ENCODE results near the gene TMEM131L. TPM values are rescaled to one million over a fixed set of nuclear protein-coding genes. Genes with fewer than 3 reads are reported as not detected.
"Not testable (repeated sequence)": the region's sequence is repeated elsewhere in the genome, so short reads cannot be mapped to it uniquely, and the experiment has no call there.

TMEM131L gene
- total RNA-seq, 1 experiment from 2014 or later: 4.5 TPM

- DNase-seq (ENCODE audit: low spot score): no peak
- in situ Hi-C loops (cut with HindIII; ENCODE audit: low sequenced_read_pairs): no loop called here
Observed at GRCh38 chr4:153469031-153469430, 2.9 kb downstream of the TMEM131L start.

- DNase-seq (ENCODE audit: low spot score); in situ Hi-C loops (cut with HindIII; ENCODE audit: low sequenced_read_pairs): not testable (repeated sequence)
Observed at GRCh38 chr4:153471071-153471697, 5.0 kb downstream of the TMEM131L start.

GRCh38 chr4:153471698-153472093, 5.5 kb downstream of the TMEM131L start:
- in situ Hi-C loops (cut with HindIII; ENCODE audit: low sequenced_read_pairs): no loop called here
- DNase-seq (ENCODE audit: low spot score): no peak

DNA sequence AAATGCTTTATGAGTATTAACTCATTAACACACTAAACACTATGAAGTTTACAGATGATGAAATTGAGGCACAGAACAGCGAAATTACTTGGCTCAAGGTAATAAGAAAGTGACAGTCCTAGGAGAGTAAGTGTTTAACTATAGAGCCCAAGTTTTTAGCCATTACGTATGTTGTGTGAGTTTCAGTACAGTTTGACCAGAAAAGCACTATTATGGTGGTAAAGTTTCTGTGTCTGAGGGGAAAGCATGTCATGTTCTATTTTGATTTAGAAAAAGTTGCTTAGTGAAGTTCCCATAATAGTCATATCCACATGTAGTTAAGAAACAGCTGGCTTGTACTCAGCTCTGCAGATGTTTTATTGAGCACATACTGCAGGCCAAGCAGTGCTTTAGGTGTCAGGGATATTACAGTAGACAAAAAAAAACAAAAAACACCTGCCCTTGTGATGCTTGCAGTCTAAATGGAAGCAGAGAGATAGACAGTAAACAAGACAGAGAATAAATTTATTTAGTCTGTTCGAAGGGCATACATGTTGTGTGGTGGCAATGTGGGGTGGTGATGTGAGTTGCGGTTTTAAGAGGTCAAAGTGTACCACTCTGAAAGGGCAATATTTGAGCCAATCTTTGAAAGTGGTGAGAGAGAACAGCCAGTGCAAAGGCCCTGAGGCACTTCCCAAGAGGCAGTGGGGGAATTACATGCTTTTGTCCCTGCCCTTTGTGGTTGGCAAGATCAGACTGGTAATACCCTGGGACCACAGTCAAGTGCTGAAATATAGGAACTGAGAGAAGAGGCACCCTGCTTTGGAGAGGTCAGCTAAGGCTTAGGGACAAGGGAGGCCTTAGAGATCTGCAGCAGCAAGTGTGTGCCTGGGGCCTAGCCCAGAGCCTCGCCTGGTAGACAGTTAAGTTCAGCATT, 6.2 kb downstream of the TMEM131L start:
- in situ Hi-C loops (cut with HindIII; ENCODE audit: low sequenced_read_pairs): no loop called here
- DNase-seq (ENCODE audit: low spot score): no peak

- in situ Hi-C loops (cut with HindIII; ENCODE audit: low sequenced_read_pairs): no loop called here
- DNase-seq (ENCODE audit: low spot score): no peak
Observed at GRCh38 chr4:153474251-153474650, 8.1 kb downstream of the TMEM131L start.

- in situ Hi-C loops (cut with HindIII; ENCODE audit: low sequenced_read_pairs): no loop called here
- no peak for DNase-seq (ENCODE audit: low spot score)
Observed at GRCh38 chr4:153476829-153477574, 10.8 kb downstream of the TMEM131L start.

DNA sequence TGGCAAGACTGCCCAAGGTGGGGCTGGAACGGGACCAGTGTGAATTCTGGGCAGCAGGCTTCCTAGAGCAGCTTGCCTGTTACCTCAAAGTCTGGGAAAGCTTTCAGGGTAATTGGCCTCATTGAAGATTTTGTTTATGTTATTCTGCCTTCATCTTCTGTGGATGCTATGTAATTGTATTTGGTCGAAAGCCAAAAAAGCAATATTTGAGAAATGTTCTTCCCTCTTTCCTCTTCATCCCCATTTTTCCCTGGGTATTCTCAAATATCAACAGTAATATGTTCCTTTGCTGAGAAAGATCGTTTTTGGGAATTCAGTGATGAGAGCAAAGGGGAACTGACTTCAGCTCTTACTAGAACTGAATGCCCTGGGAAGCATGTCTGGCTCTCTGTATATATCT, 12.9 kb downstream of the TMEM131L start:
- no peak for DNase-seq (ENCODE audit: low spot score)
- in situ Hi-C loops (cut with HindIII; ENCODE audit: low sequenced_read_pairs): no loop called here

- no peak for DNase-seq (ENCODE audit: low spot score)
- in situ Hi-C loops (cut with HindIII; ENCODE audit: low sequenced_read_pairs): no loop called here
Observed at GRCh38 chr4:153480704-153481103, 14.5 kb downstream of the TMEM131L start.

GRCh38 chr4:153481478-153481877, 15.3 kb downstream of the TMEM131L start:
- no peak for DNase-seq (ENCODE audit: low spot score)
- in situ Hi-C loops (cut with HindIII; ENCODE audit: low sequenced_read_pairs): no loop called here

GRCh38 chr4:153483432-153484418, 17.6 kb downstream of the TMEM131L start:
- in situ Hi-C loops (cut with HindIII; ENCODE audit: low sequenced_read_pairs): no loop called here
- no peak for DNase-seq (ENCODE audit: low spot score)

GRCh38 chr4:153485359-153485758, 19.2 kb downstream of the TMEM131L start:
- in situ Hi-C loops (cut with HindIII; ENCODE audit: low sequenced_read_pairs): no loop called here
- DNase-seq (ENCODE audit: low spot score): no peak

- no peak for DNase-seq (ENCODE audit: low spot score)
- in situ Hi-C loops (cut with HindIII; ENCODE audit: low sequenced_read_pairs): no loop called here
Observed at GRCh38 chr4:153485860-153486259, 19.7 kb downstream of the TMEM131L start.

GRCh38 chr4:153486281-153487151, 20.4 kb downstream of the TMEM131L start:
- in situ Hi-C loops (cut with HindIII; ENCODE audit: low sequenced_read_pairs): no loop called here
- no peak for DNase-seq (ENCODE audit: low spot score)

GRCh38 chr4:153488006-153488891, 22.1 kb downstream of the TMEM131L start:
- in situ Hi-C loops (cut with HindIII; ENCODE audit: low sequenced_read_pairs): no loop called here
- DNase-seq (ENCODE audit: low spot score): no peak

GRCh38 chr4:153489856-153490558, 23.8 kb downstream of the TMEM131L start:
- in situ Hi-C loops (cut with HindIII; ENCODE audit: low sequenced_read_pairs): no loop called here
- no peak for DNase-seq (ENCODE audit: low spot score)

DNA sequence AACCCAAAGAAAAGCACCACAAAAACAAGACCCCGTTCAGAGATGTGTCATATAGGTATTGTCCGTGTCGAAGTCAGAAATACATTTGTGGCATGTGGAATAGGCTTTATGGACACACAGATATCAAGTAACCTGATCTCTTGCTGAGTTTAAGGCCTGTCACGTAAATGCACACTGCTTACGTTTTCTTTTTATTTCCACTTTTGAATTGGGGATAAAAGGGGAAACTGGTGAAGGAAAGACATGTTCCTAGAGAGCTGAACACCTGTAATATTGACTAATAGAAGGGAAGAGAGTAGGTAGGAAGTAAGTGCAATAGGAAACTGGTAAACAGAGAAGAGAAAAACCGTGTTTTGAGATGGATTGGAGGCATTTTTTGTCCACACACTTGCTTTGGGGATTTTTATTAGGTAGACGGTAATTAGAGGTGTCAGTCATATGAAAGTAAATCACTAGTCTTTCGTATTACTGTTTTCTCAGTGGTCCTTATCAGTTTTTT, 24.9 kb downstream of the TMEM131L start:
- no peak for DNase-seq (ENCODE audit: low spot score)
- in situ Hi-C loops (cut with HindIII; ENCODE audit: low sequenced_read_pairs): no loop called here
